ENCODE data around the gene HAUS7.

- TF ChIP-seq CSDC2 (CRISPR knock-in tag; IDR thresholded peaks at IDR 0.05), result no peak
- TF ChIP-seq PATZ1 (CRISPR knock-in tag; IDR thresholded peaks at IDR 0.05; ENCODE audit: borderline replicate concordance), result no peak
- no peak for TF ChIP-seq OSR1 (CRISPR knock-in tag; IDR thresholded peaks at IDR 0.05)
- TF ChIP-seq SNAI2 (CRISPR knock-in tag; IDR thresholded peaks at IDR 0.05), result no peak
- TF ChIP-seq TOX (CRISPR knock-in tag; IDR thresholded peaks at IDR 0.05; ENCODE audit: borderline replicate concordance), result no peak
- no peak for TF ChIP-seq CREB5 (CRISPR knock-in tag; IDR thresholded peaks at IDR 0.05; ENCODE audit: low read depth)
- no peak for TF ChIP-seq GLIS3 (CRISPR knock-in tag; IDR thresholded peaks at IDR 0.05)
- TF ChIP-seq CSRNP3 (CRISPR knock-in tag; IDR thresholded peaks at IDR 0.05), result no peak
- no peak for TF ChIP-seq PPARA (CRISPR knock-in tag; IDR thresholded peaks at IDR 0.05; ENCODE audit: borderline replicate concordance)
- TF ChIP-seq POU6F1 (CRISPR knock-in tag; IDR thresholded peaks at IDR 0.05; ENCODE audit: borderline replicate concordance, low read depth), result no peak
- TF ChIP-seq ZNF70 (CRISPR knock-in tag; IDR thresholded peaks at IDR 0.05), result no peak
- TF ChIP-seq TCF4 (CRISPR knock-in tag; IDR thresholded peaks at IDR 0.05; ENCODE audit: borderline replicate concordance), result no peak
These were observed 10.7 kb upstream of the HAUS7 start for GRCh38 chrX:153481043-153481442.
